K562 (cell line): ENCODE measurements around the gene ZCCHC8. TPM values are rescaled to one million over a fixed set of nuclear protein-coding genes. Genes with fewer than 3 reads are reported as not detected.

ENCODE experiments used
- ASH1L ChIP-seq: fragments of 450-650 bp; IDR thresholded peaks from 2 replicates; pipeline ENCODE4 v1.6.1; 2018; ENCODE audit warnings: borderline replicate concordance, mild to moderate bottlenecking, low read depth; ENCODE audit not compliant: partially characterized antibody
- CHD7 ChIP-seq: fragments of 200-600 bp; sonication (generic); IDR thresholded peaks from one replicate; pipeline ENCODE4 v1.6.1; 2012; ENCODE audit warnings: mild to moderate bottlenecking, low read depth, low read length, inconsistent platforms
- CXXC5 ChIP-seq: fragments of 250-450 bp; sonication (Bioruptor Pico); IDR thresholded peaks from 2 replicates; pipeline ENCODE4 v1.8.0; 2022; ENCODE audit warnings: inconsistent platforms, mild to moderate bottlenecking, moderate library complexity
- DACH1 ChIP-seq: fragments of 450-650 bp; IDR thresholded peaks from 2 replicates; pipeline ENCODE4 v1.6.1; 2018; ENCODE audit not compliant: partially characterized antibody
- FIP1L1 ChIP-seq: fragments of 200-400 bp; formaldehyde crosslinking; IDR thresholded peaks from 2 replicates; pipeline ENCODE4 v1.6.1; 2018; ENCODE audit warnings: mild to moderate bottlenecking, low read depth, low read length; ENCODE audit not compliant: poor library complexity, severe bottlenecking
- GTF2E2 ChIP-seq: fragments of 200-800 bp; sonication (Bioruptor generic); IDR thresholded peaks from 2 replicates; pipeline ENCODE4 v1.6.1; 2016; ENCODE audit warnings: missing genetic modification characterization, missing compliant biosample characterization
- HMGXB4 ChIP-seq: sonication (generic); formaldehyde crosslinking; IDR thresholded peaks from 2 replicates; pipeline ENCODE4 v1.8.1; 2023; ENCODE audit warnings: mild to moderate bottlenecking, missing genetic modification reagents
- KLF13 ChIP-seq: fragments of 450-650 bp; IDR thresholded peaks from 2 replicates; pipeline ENCODE4 v1.6.1; 2016; ENCODE audit warnings: missing genetic modification characterization, low read depth, mild to moderate bottlenecking, missing compliant biosample characterization, moderate library complexity, borderline replicate concordance
- STAT5B ChIP-seq: fragments of 250-450 bp; sonication (Bioruptor Pico); IDR thresholded peaks from 2 replicates; pipeline ENCODE4 v1.8.0; 2021; ENCODE audit warnings: mild to moderate bottlenecking, inconsistent platforms
- TFAM ChIP-seq: fragments of 250-450 bp; sonication (Bioruptor Pico); conservative IDR thresholded peaks from 2 replicates; pipeline ENCODE4 v1.5.0; 2021; ENCODE audit warnings: mild to moderate bottlenecking, moderate library complexity
- TOE1 ChIP-seq, 2 experiments: fragments of 450-650 bp in 1 of 2; sonication (generic) in 1 of 2; formaldehyde crosslinking in 1 of 2; IDR thresholded peaks; 2 replicates each; pipeline versions ENCODE4 v1.7.1 to v1.8.0; 2016 to 2022; ENCODE audit warnings: borderline replicate concordance in 2 of 2, mild to moderate bottlenecking in 2 of 2, antibody characterized with exemption in 1 of 2, inconsistent platforms in 1 of 2, low read depth in 1 of 2, missing genetic modification reagents in 1 of 2, moderate library complexity in 1 of 2
- ZNF232 ChIP-seq: sonication (generic); formaldehyde crosslinking; IDR thresholded peaks from 2 replicates; pipeline ENCODE4 v1.8.0; 2022; ENCODE audit warnings: mild to moderate bottlenecking, missing genetic modification reagents
- polyA plus RNA-seq, 8 experiments: library from polyadenylated mRNA; depleted of rRNA in 4 of 8; stranded (reverse) in 5 of 8; unstranded in 3 of 8; fragments of >200 nt; fragmentation: Nextera tagmentation in 2 of 8; fragmentation: Illumina TruSeq in 1 of 8; extraction: Ambion mirVana in 2 of 8; extraction: Trizol in 1 of 8; gene quantifications; 2 replicates each; pipeline versions ENCODE4 v1.2.1 to v1.2.3, GENCODE V29; 2011 to 2014; ENCODE audit warnings: inconsistent platforms in 1 of 8, missing spikeins in 1 of 8
- total RNA-seq, 7 experiments: library from RNA; depleted of rRNA in 6 of 7; stranded (reverse); fragments of >200 nt in 6 of 7; fragmentation: Illumina TruSeq in 2 of 7; extraction: Trizol in 2 of 7; gene quantifications; 2 replicates each; pipeline versions ENCODE4 v1.2.1 to v1.2.3, GENCODE V29; 2011 to 2021; ENCODE audit warnings: low replicate concordance in 1 of 7

The ZCCHC8 gene
- total and polyA plus RNA-seq, 9 of the 15 experiments (the other 6 are each of a cell fraction or from before 2014, with no cell fraction given): 14.8 to 50.9 (median 34.1) TPM

GRCh38 chr12:122500685-122501488, at the start of gene ZCCHC8 (continued):
- TF ChIP-seq CHD7 (no peak), KLF13 (tag) (0 out of 2 replicates have a peak, but pooled peaks have one; percentile 11), ZNF232 (CRISPR knock-in tag) (no peak), TFAM (CRISPR knock-in tag) (no peak), DACH1 (no peak), STAT5B (no peak), ASH1L (no peak), CXXC5 (CRISPR knock-in tag) (peak; percentile 85), GTF2E2 (tag) (peak; percentile 79; the same call in 1 of the 2 replicates), FIP1L1 (peak; percentile 67), TOE1 (IDR thresholded peaks at IDR 0.05; ENCODE audit: borderline replicate concordance) (peak; percentile 62; the same call in 1 of the 2 replicates), TOE1 (CRISPR knock-in tag; IDR thresholded peaks at IDR 0.05; ENCODE audit: borderline replicate concordance, low read depth) (no peak), HMGXB4 (peak; percentile 24; the same call in 1 of the 2 replicates)
